Neural crest cell (in vitro differentiated cells): ENCODE data around the gene AEN. TPM values are rescaled to one million over a fixed set of nuclear protein-coding genes. Genes with fewer than 3 reads are reported as not detected.

ENCODE experiments used
- DNase-seq: peaks from one replicate; pipeline ENCODE4 v3.0.0; 2021; ENCODE audit warnings: low read depth, mixed read lengths, low spot score
- H3K27ac Mint-ChIP-seq: one replicate; pipeline ENCODE4 v1.8.0; 2021; ENCODE audit warnings: mild to moderate bottlenecking, mixed read lengths; ENCODE audit not compliant: unreplicated experiment
- H3K27me3 Mint-ChIP-seq: 2 replicates; pipeline ENCODE4 v1.8.0; 2021; ENCODE audit warnings: low read depth, mild to moderate bottlenecking, mixed read lengths
- H3K36me3 Mint-ChIP-seq: 2 replicates; pipeline ENCODE4 v1.8.0; 2021; ENCODE audit warnings: low read depth, mild to moderate bottlenecking, mixed read lengths
- H3K4me1 Mint-ChIP-seq: 2 replicates; pipeline ENCODE4 v1.8.0; 2021; ENCODE audit warnings: mixed read lengths
- H3K4me3 Mint-ChIP-seq: one replicate; pipeline ENCODE4 v1.8.0; 2021; ENCODE audit warnings: mild to moderate bottlenecking, mixed read lengths
- H3K9me3 Mint-ChIP-seq: 2 replicates; pipeline ENCODE4 v1.8.0; 2021; ENCODE audit warnings: mixed read lengths
- CTCF ChIP-seq: fragments of 200-600 bp; sonication (generic); conservative IDR thresholded peaks from 2 replicates; pipeline ENCODE4 v1.5.0; 2021; ENCODE audit warnings: antibody characterized with exemption, mild to moderate bottlenecking
- total RNA-seq: library from RNA; stranded (reverse); gene quantifications from 2 replicates; pipeline ENCODE4 v1.2.1, GENCODE V29; 2021

AEN gene
- total RNA-seq, 1 donor from 2014 or later = 47.9 TPM

GRCh38 chr15:88616240-88616639, 4.9 kb upstream of the AEN start:
- H3K4me1 Mint-ChIP-seq = peaks cover 36% of the 10 kb centered on the region
- no peak overlapping the region for H3K4me3 Mint-ChIP-seq
- no peaks in the 10 kb centered on the region for H3K36me3 Mint-ChIP-seq
- H3K27me3 Mint-ChIP-seq = peaks cover 18% of the 10 kb centered on the region
- no peak for TF ChIP-seq CTCF
- DNase-seq = no peak
- H3K27ac Mint-ChIP-seq = no peak overlapping the region
- H3K9me3 Mint-ChIP-seq = no peaks in the 10 kb centered on the region

- no peak overlapping the region for H3K4me3 Mint-ChIP-seq
- H3K9me3 Mint-ChIP-seq = no peaks in the 10 kb centered on the region
- no peak for TF ChIP-seq CTCF
- DNase-seq = no peak
- H3K36me3 Mint-ChIP-seq = no peaks in the 10 kb centered on the region
- peaks cover 35% of the 10 kb centered on the region for H3K4me1 Mint-ChIP-seq
- peaks cover 11% of the 10 kb centered on the region for H3K27me3 Mint-ChIP-seq
- no peak overlapping the region for H3K27ac Mint-ChIP-seq
Observed at GRCh38 chr15:88617031-88617722, 4.0 kb upstream of the AEN start.

- Mint-ChIP-seq H3K27ac (no peak overlapping the region), H3K36me3 (no peaks in the 10 kb centered on the region), H3K9me3 (no peaks in the 10 kb centered on the region), H3K27me3 (peaks cover 9% of the 10 kb centered on the region), H3K4me1 (peaks cover 39% of the 10 kb centered on the region), H3K4me3 (no peak overlapping the region)
- no peak for DNase-seq
- TF ChIP-seq CTCF = no peak
Observed at GRCh38 chr15:88617790-88618189, 3.4 kb upstream of the AEN start.

- no peak for DNase-seq
- H3K27me3 Mint-ChIP-seq = peaks cover 5% of the 10 kb centered on the region
- H3K9me3 Mint-ChIP-seq = no peaks in the 10 kb centered on the region
- H3K36me3 Mint-ChIP-seq = no peaks in the 10 kb centered on the region
- H3K4me1 Mint-ChIP-seq = peaks cover 39% of the 10 kb centered on the region
- no peak overlapping the region for H3K27ac Mint-ChIP-seq
- no peak overlapping the region for H3K4me3 Mint-ChIP-seq
- no peak for TF ChIP-seq CTCF
Observed at GRCh38 chr15:88618686-88619085, 2.5 kb upstream of the AEN start.

GRCh38 chr15:88619796-88620195, 1.3 kb upstream of the AEN start:
- no peaks in the 10 kb centered on the region for H3K9me3 Mint-ChIP-seq
- H3K27ac Mint-ChIP-seq = no peak overlapping the region
- H3K4me3 Mint-ChIP-seq = no peak overlapping the region
- H3K4me1 Mint-ChIP-seq = peaks cover 42% of the 10 kb centered on the region
- H3K36me3 Mint-ChIP-seq = no peaks in the 10 kb centered on the region
- H3K27me3 Mint-ChIP-seq = no peaks in the 10 kb centered on the region
- TF ChIP-seq CTCF = no peak
- no peak for DNase-seq
